Superior temporal gyrus (tissue), 1 donor: ENCODE results near the gene CDH22.

ENCODE experiments used
- DNase-seq: peaks from one replicate; pipeline ENCODE4 v3.0.0-alpha.2; 2016; ENCODE audit errors: extremely low spot score

The CDH22 gene

DNA sequence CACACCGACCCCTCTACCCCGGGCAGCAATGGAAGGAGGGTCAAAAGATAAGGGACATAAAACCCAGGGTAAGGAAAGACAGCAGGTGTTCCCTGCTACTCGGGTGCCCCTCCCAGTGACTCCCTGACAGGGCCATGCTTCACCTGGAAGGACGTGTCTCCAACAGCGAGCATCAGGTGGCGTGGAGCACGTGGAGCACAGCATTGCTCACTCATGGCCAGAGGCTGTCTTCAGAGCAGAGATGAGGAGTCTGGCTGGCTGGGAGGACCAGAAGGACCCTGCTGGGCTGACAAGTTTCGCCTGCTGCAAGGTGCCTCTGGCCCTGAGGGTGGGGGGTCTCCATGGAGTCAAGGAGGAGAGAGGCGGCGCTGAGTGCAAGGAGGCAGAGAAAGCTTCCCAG lies 15.3 kb upstream of the CDH22 start:
- DNase-seq, result no peak

DNA sequence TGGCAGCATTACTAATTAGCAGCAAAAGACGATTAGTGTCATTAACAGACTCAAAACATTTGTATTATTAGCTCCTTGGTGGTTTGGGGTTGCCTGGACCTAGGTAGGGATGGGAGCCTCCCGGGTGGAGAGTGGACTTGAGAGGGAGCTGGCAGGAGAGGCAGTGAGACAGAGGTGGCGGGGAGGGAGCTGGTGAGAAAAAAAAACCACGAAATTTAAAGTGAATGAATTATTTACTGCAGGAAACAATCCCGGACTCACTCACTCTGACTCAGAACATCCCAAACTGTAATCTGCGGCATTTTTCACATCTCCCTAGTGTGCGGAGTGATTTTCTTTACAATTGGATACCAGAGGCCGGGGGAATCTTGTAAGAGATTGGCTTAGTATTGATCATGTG lies 14.3 kb upstream of the CDH22 start:
- no peak for DNase-seq

DNA sequence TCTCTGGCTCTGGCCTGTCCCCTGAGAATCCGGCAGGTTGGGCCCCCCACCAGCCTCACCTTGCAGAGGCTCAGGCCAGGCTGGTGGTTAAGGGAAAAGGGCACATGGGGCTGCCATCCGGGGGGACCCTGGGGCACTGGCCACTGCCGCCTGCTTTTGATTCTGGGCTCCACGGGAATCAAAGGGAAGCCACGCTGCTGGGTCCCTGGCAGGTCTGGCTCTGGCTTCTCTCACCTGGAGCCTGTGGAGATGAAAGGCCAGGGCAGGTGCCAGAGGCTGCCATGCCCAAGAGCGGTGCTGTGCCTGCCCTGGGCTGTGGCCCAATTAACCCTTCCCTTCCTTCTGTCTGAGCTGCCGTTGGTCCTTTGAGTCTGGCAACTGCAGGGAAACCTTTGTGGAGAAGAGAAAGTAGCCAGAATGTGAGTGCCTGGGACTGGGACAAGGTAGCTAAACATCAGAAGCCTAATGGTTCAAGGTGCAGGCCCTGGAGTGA lies 9.4 kb upstream of the CDH22 start:
- no peak for DNase-seq

DNA sequence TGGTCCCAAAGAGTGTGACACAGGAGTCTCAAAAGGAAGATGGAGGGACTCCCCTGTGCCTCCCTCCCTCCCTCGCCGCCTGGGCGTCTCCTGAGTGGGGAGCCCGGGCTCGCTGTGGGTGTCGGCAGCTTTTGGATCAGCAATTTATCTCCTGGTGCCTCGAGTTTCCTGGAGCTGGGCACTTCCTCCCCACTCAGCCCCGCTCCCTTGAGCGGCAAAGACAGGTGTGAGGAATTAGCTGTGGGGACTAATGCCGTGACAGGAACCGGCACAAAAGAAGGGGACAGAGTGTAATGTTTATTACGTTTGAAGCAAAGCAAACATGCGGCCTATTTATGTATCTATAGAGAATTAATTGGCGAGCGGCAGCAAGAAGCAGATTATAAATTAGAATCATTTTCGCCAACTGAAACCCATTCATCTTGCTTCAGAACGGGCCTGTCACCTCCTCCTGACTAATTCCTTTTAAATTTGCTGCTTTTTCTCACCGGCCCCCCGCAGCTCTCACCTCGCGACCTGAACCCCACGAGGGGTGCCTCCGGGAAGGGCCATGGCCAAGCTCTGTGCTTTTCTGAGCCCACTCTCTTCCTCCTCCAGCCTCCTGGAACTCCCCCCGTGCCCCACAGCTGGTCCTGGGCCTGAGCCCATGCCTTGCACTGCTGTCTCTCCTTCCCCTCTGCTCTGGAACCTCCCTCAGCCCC lies 8.8 kb upstream of the CDH22 start:
- DNase-seq, result no peak

DNA sequence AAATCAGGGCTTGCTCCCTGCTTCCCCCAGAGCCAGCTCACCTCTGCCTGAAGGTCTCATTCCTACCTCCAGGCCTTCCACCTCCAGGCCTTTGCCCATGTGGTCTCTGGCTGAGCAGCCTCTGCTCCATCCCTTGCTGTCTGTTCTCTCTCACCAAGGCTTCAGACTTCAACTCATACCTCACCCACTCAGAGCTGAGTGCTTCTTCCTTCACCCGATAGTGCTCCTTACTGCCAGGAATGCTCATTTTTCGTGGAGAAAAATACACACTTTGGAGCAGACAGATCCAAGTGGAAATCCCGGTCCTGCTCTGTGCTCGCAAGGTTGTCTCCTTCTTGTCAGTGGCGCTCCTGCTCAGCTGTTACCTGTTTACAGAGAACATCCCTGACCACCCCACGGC lies 7.0 kb upstream of the CDH22 start:
- no peak for DNase-seq

DNA sequence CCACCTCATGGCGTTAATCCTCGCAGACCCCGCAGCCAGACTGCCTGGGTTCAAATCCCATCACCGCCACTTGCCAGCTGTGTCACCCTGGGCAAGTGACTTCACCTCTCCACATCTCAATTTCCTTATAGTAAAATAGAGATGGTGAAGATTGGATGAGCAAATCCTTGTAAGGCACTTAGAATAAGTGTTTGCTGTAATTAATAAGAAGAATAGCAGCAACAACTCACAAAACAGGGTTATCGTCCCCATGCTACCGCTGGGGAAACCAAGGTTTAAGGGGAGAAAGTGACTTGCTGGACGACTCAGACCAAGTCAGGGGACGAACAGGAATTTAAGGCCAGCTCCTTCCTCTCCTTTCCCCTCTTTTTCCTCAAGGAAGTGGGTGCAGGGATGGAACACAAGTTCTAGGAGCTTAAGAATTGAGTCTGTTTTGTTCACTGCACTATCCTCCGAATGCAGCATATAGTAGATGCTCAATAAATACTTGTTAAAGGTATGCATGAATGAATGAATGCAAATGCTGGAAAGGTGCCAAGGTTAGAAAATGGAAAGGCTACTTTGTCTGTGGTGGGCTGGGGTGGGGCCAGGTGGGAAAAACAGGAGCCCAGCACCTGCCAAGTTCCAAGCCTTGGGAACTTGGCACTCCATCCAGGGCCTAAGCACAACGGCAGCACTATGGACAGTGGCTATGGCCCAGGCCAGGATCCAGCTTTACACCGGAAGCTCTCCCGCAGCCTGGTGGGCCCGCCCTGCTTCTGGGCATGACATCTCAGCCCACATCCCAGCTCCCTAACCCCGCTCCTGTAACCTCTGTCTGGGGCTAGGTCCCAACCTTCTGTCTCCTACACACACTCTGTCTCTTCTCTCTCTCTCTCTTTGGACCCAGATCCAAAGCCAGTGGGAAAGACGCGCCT lies 4.9 kb upstream of the CDH22 start:
- DNase-seq, result no peak

DNA sequence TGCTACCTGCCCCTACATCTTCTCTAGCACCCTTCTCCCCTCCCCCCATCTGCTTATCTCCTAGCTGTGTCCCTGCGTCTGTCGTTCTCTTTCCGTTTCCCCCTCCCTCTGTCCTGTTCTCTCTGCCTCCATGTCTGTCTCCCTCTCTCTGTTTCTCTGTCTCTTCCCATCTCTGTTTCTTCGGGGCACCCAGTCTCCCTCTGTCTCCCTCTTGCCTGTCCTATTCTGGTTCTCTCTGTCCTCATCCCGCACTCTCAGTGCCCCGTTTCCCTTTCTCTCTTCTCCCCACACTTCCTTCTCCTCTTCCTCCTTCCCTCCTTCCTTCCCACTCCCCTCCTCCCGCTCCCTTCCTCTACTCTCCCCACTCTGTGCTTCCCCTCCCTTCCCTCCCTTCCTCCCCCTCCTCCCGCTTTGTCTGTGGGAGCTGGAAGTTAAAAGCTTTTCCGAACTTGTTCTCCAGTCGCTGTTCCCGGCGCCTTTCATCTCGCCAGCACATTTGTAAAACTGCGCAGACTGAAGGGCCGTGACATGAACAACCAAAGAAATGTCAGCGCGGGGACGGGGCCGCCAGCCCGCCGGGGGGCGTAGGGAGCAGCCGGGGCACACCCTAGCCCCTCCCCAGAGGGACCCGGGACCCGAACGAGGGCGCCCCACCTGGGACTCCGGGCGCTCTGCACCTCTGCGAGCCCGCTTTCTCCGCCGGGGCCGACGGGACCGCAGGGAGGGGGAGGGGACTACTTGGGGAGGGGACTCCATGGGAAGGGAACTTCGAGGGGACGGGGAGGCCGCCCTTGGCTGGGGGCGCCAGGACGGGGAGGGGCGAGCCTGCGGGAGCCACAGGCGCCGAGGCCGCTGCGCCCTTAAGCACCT lies 4.0 kb upstream of the CDH22 start:
- no peak for DNase-seq

DNA sequence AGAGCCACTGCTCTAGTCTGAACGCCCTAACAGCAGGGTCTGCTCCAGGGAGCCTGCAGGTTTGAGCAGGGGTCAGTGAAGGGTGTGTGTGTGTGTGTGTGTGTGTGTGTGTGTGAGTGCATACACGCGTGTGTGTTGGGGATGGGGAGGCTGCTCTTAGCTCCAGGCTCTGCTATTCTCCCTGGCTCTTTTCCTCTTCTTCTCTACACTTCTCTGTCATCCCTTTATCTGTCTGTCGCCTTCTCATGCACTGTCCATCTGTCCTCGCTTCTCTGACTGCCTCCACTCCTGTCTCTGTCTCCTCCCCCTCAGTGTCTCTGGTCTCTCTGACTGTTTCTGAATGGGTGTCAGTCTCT lies 3.4 kb upstream of the CDH22 start:
- no peak for DNase-seq

DNA sequence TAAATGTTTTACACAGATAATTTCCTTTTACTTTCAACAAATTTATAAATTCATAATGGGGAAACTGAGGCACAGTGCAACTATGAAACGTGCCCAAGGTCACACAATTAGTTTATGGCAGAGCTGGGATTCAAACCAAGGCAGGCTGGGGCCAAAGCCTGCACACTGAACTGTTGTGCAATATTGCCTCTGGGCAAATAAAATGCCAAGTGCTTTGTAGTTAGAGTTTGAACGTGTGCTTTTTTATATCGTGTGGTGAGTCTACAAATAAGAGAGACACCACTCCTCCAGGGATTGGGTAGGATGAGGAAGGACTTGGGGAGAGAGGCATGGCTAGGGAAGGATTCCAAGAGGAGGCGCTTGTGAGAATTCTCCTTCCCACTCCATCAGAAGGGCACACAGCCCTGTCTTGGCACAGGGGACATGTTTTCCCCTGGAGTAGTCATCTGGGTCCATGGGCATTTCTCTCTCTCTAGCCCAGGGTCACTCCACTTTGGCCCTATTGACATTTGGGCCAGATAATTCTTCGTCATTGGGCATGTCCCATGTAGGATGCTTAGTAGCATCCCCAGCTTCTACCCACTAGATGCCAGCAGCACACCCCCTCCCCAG lies 2.8 kb upstream of the CDH22 start:
- DNase-seq, result no peak

DNA sequence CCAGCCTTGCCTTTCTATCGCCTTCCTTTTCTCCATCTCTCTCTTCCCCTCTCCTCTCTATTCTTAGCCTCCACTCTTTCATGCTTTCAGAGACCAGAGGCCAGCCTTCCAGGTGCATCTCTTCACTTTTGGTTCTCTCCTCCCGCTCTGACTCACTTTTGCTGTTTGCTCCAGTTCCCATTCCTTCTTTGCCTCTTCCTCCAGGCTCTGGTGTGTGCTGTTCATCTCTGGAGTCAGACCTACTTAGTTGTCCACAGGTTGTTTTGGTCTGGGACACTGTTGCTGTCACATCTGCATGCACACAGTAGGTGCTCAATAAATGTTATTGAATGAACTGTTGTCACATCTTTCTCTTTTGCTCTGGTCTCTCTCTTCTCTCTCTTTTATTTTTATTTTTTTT lies 1.6 kb upstream of the CDH22 start:
- DNase-seq, result no peak

DNA sequence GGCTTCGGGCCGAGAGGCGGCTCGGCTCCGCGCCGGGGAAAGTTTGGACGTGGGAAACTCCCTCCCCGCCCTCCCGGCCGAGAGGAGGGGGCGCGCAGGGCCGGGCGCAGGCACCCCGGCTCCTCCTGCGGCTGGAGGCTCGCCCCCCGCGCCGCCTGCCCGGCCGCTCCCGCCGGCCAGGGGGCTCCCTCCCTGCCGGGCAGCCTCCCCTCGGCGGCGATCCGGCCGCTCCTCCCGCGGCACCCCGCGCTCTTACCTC lies 370 bp downstream of the CDH22 start:
- DNase-seq, result no peak

DNA sequence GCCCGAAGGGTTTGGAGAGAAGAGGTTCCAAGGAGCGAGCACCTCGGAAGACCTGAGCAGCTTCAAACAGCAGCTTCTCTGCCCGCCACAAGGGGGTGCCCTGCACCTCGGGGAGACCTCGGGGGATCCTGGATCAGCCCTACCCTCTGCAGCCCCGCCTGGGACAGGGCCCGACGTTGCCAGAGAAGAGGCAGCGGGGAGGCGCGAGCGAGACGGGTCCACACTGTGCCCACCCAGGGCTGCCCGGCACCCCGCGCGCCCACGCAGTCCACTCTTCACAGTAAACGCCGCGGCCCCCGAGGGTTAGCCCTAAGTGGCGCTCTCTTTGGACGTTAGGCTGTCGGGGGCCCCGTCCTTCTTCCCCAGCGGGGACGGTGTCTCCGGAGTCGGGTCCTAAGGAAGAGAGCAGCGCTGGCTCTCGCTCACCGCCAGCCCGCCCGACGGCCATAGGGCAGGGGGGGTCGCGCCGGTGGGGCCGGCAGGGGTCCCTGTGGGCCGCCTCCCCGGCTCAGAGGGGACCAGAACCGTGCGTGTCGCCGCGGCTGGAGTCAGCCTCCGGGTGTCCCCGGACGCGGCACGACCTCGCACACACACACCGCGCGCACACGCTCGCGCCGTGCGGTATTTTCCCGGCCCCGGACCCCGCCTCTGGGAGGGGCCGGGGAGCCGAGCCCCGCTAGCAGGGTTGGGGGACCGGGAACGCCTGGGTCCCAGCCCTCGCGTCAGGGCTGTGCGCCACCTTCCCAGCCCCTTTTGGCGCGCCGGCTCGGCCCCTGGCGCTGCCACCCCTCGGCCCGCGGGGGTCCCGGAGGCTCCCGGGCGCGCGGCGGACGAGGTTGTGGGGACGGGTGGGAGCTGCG lies 929 bp downstream of the CDH22 start:
- no peak for DNase-seq

DNA sequence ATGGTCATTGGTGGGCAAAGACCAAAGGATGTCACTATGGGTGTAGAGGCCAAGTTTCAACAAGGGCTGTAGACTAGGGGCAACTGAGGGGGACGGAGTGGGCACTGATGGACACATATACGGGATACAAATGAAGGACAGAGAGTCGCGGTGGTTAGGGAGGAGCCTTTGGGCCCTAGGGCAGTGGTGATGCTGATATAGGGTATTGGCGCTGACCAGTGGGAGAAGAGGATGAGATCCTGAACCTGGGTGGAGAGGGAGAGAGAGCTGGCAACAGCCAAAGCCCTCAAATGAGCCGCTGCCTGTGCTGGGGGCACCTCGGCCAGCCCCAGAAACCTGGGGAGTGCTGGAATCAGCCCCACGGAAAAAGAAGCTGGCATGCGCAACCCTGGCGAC lies 1.6 kb downstream of the CDH22 start:
- DNase-seq, result no peak

DNA sequence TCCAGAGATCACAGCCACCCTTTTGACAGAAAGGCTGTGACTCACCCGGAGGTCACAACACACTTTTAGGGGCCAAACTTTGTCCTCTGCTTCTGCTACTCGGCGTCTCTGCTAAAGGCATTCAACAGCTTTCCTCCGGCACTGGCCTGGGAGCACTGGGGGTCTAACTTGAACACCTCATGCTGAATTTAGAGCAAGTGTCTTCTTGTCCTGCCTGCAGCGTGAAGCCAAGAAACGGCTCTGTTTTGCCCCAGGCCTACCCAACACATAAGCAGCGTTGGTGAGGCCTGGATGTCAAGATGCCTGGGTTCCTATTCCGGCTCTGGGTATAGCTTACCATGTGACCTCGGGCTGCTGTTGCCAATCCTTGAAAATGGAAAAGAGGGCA lies 2.3 kb downstream of the CDH22 start:
- no peak for DNase-seq

DNA sequence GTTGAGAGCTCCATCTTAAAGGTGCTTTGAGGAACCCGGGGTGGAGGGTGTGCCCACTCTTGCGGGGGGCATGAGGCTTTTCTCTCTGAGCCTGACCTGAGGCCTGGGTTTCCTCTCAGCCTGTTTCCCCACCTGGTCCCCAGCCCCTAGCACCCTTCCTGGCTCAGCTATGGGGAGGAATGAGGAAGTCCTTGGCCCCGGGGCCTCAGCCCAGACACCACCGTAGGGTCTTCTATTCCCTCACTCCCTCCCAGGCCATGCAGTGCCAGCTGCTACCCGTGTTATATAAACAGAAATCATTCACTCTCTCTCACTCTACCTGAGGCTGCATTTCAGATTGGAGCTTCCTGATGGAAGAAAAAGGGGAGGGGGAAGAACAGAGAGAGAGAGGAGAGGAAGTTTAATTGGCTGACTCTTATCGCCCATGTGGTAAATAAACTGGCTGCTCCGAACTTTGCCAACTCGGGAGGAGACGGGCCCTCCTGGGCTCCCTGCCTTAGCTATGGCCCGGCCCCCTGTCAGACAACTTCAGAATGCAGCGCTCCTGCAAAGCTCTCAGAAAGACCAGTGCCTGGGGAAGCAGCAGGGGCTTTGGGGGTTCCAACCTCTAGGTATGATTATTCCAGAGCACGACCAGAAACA lies 2.8 kb downstream of the CDH22 start:
- DNase-seq, result no peak

DNA sequence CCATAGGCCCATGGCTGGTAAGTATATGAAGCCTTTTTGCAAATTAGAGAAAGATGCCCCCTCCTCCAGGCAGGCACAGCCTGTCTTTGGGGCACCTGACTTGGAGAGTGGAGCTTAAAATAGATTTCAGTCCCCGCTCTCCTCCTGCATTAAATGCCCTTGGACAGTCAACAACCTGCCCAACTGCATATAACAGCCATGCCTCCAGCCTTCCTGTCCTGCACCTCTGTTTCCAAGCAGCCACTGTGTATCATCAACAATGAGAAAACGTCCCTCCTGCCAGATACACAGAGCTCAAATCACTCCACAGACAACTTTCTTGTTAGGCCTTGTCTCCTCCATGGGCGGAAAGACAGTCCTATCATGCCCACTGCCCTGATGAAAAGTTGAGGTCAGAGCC lies 3.4 kb downstream of the CDH22 start:
- DNase-seq, result no peak

DNA sequence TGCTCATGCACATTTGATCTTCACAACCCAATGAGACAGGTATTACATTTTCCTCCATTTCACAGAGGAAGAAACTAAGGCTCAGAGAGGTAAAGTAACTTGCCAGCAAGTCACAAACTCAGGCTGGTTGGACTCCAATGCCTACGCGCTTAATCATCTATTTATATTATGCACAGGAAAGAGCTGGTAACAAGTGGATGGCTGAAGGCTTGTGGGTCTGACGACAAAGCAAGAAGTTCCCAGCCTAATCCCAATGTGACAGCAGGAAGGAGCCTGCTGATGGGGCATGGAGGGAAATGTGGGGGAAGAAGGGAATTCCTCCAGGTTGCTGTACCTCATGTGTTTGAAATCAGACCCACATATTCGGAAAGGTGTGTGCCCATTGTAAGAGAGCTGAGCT lies 3.9 kb downstream of the CDH22 start:
- no peak for DNase-seq

DNA sequence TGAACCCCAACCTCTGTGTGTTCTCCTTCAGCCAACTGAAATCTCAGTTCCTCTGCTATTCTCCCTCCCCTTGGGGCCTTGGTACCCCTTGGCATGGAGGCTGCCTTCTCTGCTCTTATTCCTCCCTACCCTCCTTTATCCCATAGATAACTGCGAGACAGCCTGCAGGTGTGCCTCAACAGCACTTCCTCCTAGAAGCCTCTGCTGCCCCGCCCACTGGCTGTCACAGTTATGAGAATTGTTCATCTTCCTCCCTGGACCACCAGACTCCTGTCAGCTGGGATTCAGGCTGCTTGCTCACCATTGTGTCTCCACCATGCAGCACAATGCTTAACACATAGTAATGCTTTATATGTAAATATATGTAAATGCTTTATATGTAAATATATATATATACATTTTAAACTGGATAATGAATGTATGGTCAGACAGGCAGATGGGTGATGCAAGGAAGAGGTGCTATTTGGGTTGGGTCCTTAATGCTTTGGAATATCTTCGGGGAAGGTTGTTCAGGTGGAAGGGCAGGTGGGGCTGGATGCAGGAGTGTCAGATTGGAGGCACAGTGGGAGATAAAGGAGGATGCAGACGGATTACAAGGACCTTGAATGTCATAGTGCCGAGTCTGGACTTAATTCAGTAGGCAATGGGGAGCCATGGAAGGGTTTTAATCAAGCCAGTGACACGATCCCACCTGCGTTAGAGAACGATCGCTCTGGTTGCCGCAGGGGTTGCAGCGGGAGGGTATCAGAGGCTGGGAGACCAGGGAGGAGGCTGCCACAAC lies 4.9 kb downstream of the CDH22 start:
- no peak for DNase-seq

DNA sequence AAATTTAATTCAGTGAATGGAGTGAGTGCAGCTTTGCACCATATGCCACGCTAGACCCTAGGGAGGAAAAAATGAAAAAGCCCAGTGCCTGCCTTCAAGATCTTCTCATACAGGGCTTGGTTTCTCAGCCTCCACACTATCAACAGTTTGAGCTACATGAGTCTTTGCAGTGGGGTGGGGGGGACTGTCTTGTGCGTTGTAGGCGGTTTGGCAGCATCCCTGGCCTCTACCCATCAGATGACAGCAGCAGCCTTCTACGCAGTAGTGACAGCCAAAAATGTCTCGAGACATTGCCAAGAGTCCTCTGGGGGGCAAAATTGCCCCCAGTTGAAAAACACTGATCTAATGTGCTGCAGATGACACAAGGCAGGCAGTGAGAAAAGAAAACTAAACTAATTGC lies 6.2 kb downstream of the CDH22 start:
- no peak for DNase-seq

DNA sequence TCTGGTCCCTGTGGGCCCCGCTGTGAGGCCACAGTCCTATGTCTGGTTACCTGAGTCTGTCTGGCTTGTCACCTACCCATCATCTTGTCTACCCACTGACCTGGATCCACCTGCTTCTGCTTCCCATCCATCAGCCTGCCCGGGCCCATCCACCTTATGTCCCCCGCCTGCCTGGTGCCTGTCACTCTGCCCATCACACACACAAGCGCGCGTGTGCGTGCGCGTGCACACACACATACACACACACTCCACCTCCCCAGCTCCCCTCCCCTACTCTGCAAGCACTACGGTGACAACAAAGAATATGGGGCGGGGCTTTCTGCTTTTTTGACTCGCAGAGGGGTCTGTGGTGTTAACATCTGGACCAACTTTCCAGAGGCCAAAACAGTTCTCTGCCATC lies 8.0 kb downstream of the CDH22 start:
- DNase-seq, result no peak
